GM12878 (cell line): ENCODE measurements around the gene WDR64. TPM values are rescaled to one million over a fixed set of nuclear protein-coding genes. Genes with fewer than 3 reads are reported as not detected.

Source experiments
- ATAC-seq: fragments of 200-7000 bp; cut with Tn5 transposase; 3 replicates; pipeline ENCODE4 v1.9.1; 2020; ENCODE audit warnings: mild to moderate bottlenecking, moderate library complexity
- BruUV-seq: library from RNA; stranded (reverse); fragments of 400-500 nt; replicated peaks from 2 replicates; lab custom pipeline; 2021; lab: Mats Ljungman, UMichigan
- CTCF ChIA-PET: fragments of 300-600 bp; sonication (Branson Sonifier 250); formaldehyde crosslinking; extraction: SDS; loops from one replicate; lab custom pipeline; 2021; ENCODE audit warnings: inconsistent platforms; lab: Yijun Ruan, JAX
- POLR2A ChIA-PET: fragments of 350-600 bp; formaldehyde crosslinking; extraction: SDS; loops from one replicate; lab custom pipeline; 2021; ENCODE audit warnings: inconsistent platforms; lab: Charles Lee
- RAD21 ChIA-PET: fragments of 300-600 bp; sonication (Branson Sonifier 250); formaldehyde crosslinking; loops from one replicate; lab custom pipeline; 2023; ENCODE audit warnings: antibody characterized with exemption; ENCODE audit not compliant: unreplicated experiment; lab: Charles Lee
- SMC1A ChIA-PET: fragments of 300-600 bp; sonication (Branson Sonifier 250); formaldehyde crosslinking; loops from one replicate; lab custom pipeline; 2023; ENCODE audit not compliant: unreplicated experiment, uncharacterized antibody; lab: Charles Lee
- DNase-seq: peaks from one replicate; pipeline ENCODE4 v3.0.0-alpha.2; 2011; ENCODE audit warnings: low read depth, low spot score
- FAIRE-seq: peaks from 3 replicates; lab custom pipeline; 2011; peaks lifted over from hg19 to GRCh38; lab: Jason Lieb, UNC
- H2AFZ ChIP-seq: 2 replicates; pipeline ENCODE4 v1.6.0; 2011; ENCODE audit warnings: low read depth, low read length, control low read depth; ENCODE audit not compliant: control insufficient read depth
- H3K27ac ChIP-seq: 2 replicates; pipeline ENCODE4 v1.5.1; 2011; ENCODE audit warnings: control low read depth; ENCODE audit not compliant: control insufficient read depth, insufficient read depth
- H3K27me3 ChIP-seq, 2 experiments: replicated peaks in 1 of 2; 2 replicates each; pipeline versions ENCODE4 v1.6.0 to v1.6.1; 2011; ENCODE audit warnings: low read length in 1 of 2; ENCODE audit not compliant: control insufficient read depth in 2 of 2, insufficient read depth in 2 of 2
- H3K36me3 ChIP-seq, 2 experiments: 2 replicates each; pipeline ENCODE4 v1.5.1; 2011; ENCODE audit warnings: low read length in 1 of 2; ENCODE audit not compliant: control insufficient read depth in 2 of 2, insufficient read depth in 2 of 2
- H3K4me1 ChIP-seq: 2 replicates; pipeline ENCODE4 v1.6.1; 2011; ENCODE audit warnings: mild to moderate bottlenecking, low read length, moderate library complexity, mixed read lengths; ENCODE audit not compliant: control insufficient read depth, insufficient read depth
- H3K4me2 ChIP-seq: 2 replicates; pipeline ENCODE4 v1.6.0; 2011; ENCODE audit warnings: control low read depth; ENCODE audit not compliant: control insufficient read depth, insufficient read depth
- H3K4me3 ChIP-seq: fragments of 200-600 bp; sonication (generic); 2 replicates; pipeline ENCODE4 v1.5.1; 2016
- H3K79me2 ChIP-seq: 2 replicates; pipeline ENCODE4 v1.6.0; 2011; ENCODE audit warnings: low read length; ENCODE audit not compliant: control insufficient read depth, insufficient read depth
- H3K9ac ChIP-seq: 2 replicates; pipeline ENCODE4 v1.8.0; 2011; ENCODE audit warnings: low read length, control low read depth, mixed read lengths; ENCODE audit not compliant: control insufficient read depth, insufficient read depth
- H3K9me3 ChIP-seq: replicated peaks from 3 replicates; pipeline ENCODE4 v1.5.1; 2011; ENCODE audit warnings: mild to moderate bottlenecking, low read length; ENCODE audit not compliant: control insufficient read depth, insufficient read depth
- H4K20me1 ChIP-seq: 2 replicates; pipeline ENCODE4 v1.6.0; 2011; ENCODE audit not compliant: control insufficient read depth, insufficient read depth
- ASH2L ChIP-seq: fragments of 300-600, 200-600 bp; sonication (generic); IDR thresholded peaks from 2 replicates; pipeline ENCODE4 v1.6.1; 2017; ENCODE audit warnings: low read depth, mild to moderate bottlenecking, borderline replicate concordance
- BACH1 ChIP-seq: fragments of 450-650 bp; IDR thresholded peaks from 2 replicates; pipeline ENCODE4 v1.6.1; 2017; ENCODE audit warnings: mild to moderate bottlenecking, borderline replicate concordance
- EGR1 ChIP-seq, 2 experiments: IDR thresholded peaks; 1 replicate in 1 of 2; 2 replicates in 1 of 2; pipeline ENCODE4 v1.6.1; 2011 to 2012; ENCODE audit warnings: low read depth in 2 of 2, low read length in 2 of 2, borderline replicate concordance in 1 of 2, mild to moderate bottlenecking in 1 of 2, moderate library complexity in 1 of 2
- ESRRA ChIP-seq: IDR thresholded peaks from 2 replicates; pipeline ENCODE4 v1.6.1; 2012; ENCODE audit warnings: mild to moderate bottlenecking, low read length, improper control_type of control experiment
- EZH2 ChIP-seq: IDR thresholded peaks from 2 replicates; pipeline ENCODE4 v1.6.1; 2012; ENCODE audit warnings: low read depth, mild to moderate bottlenecking, control low read depth, inconsistent platforms, low read length, borderline replicate concordance; ENCODE audit not compliant: control insufficient read depth
- MTA2 ChIP-seq: fragments of 450-650 bp; IDR thresholded peaks from 2 replicates; pipeline ENCODE4 v1.6.1; 2016; ENCODE audit warnings: low read depth, mild to moderate bottlenecking, moderate library complexity
- NR2C1 ChIP-seq: fragments of 450-650 bp; IDR thresholded peaks from 2 replicates; pipeline ENCODE4 v1.6.1; 2017; ENCODE audit warnings: antibody characterized with exemption, mild to moderate bottlenecking, moderate library complexity
- PAX5 ChIP-seq: IDR thresholded peaks from 2 replicates; pipeline ENCODE4 v1.6.1; 2011; ENCODE audit warnings: low read depth, low read length, borderline replicate concordance
- SMAD5 ChIP-seq: IDR thresholded peaks from 2 replicates; pipeline ENCODE4 v1.6.1; 2016; ENCODE audit warnings: antibody characterized with exemption, low read depth
- STAT1 ChIP-seq: fragments of 450-650 bp; conservative IDR thresholded peaks from 2 replicates; pipeline ENCODE4 v1.6.1; 2014; ENCODE audit warnings: antibody characterized with exemption, mild to moderate bottlenecking
- TCF12 ChIP-seq: IDR thresholded peaks from 2 replicates; pipeline ENCODE4 v1.6.1; 2011; ENCODE audit warnings: low read depth, mild to moderate bottlenecking, low read length
- USF2 ChIP-seq: IDR thresholded peaks from 2 replicates; pipeline ENCODE4 v1.6.1; 2011; ENCODE audit warnings: low read depth, low read length, improper control_type of control experiment, borderline replicate concordance
- ZBTB4 ChIP-seq: fragments of 450-650 bp; formaldehyde crosslinking; IDR thresholded peaks from 2 replicates; pipeline ENCODE4 v1.4.0; 2022; ENCODE audit warnings: mild to moderate bottlenecking, moderate library complexity
- ZSCAN29 ChIP-seq: fragments of 450-650 bp; IDR thresholded peaks from 2 replicates; pipeline ENCODE4 v1.6.1; 2017; ENCODE audit warnings: mild to moderate bottlenecking, moderate library complexity
- WGBS: methylation state at CpG from one replicate; pipeline ENCODE4 v1.1.6; 2016; ENCODE audit warnings: low lambda C conversion rate; ENCODE audit not compliant: insufficient replicate concordance, insufficient coverage; ENCODE audit errors: missing lambda C conversion rate; 5-methylcytosine and 5-hydroxymethylcytosine counted together
- in situ Hi-C: fragments of 300-500 bp; cut with MboI; formaldehyde crosslinking; loops from 9 replicates; pipeline ENCODE4 v1.14.3; 2018; ENCODE audit warnings: mixed read lengths
- intact Hi-C: fragments of 100-400 bp; cut with micrococcal nuclease; formaldehyde crosslinking; loops from one replicate; pipeline ENCODE4 v1.14.2; 2022; ENCODE audit not compliant: unreplicated experiment
- polyA plus RNA-seq, 11 experiments: library from polyadenylated mRNA; depleted of rRNA in 4 of 11; unstranded in 6 of 11; stranded (reverse) in 5 of 11; fragments of >200 nt; fragmentation: Nextera tagmentation in 4 of 11; fragmentation: Illumina TruSeq in 1 of 11; extraction: Ambion mirVana in 4 of 11; extraction: Trizol in 1 of 11; gene quantifications; 1 replicate in 1 of 11; 2 replicates in 10 of 11; pipeline versions ENCODE4 v1.2.1 to v1.2.3, GENCODE V29; 2011 to 2016; ENCODE audit warnings: inconsistent platforms in 2 of 11, missing spikeins in 2 of 11, low read depth in 1 of 11
- total RNA-seq, 4 experiments: library from RNA; depleted of rRNA in 3 of 4; stranded (reverse); fragments of >200 nt in 3 of 4; fragmentation: Illumina TruSeq in 1 of 4; extraction: Trizol in 1 of 4; gene quantifications; 2 replicates each; pipeline versions ENCODE4 v1.2.1 to v1.2.3, GENCODE V29; 2013 to 2021
- TF ChIP-seq, protein P1 (sequence below): fragments of 450-650 bp; IDR thresholded peaks from 2 replicates; pipeline ENCODE4 v1.6.1; 2016; ENCODE audit warnings: mild to moderate bottlenecking
- TF ChIP-seq, protein P2 (sequence below): fragments of 450-650 bp; conservative IDR thresholded peaks from 2 replicates; pipeline ENCODE4 v1.6.1; 2017; ENCODE audit warnings: mild to moderate bottlenecking, moderate library complexity

Gene WDR64
- total and polyA plus RNA-seq, 10 of the 15 experiments (the other 5 are each of a cell fraction or from before 2014, with no cell fraction given) = 0.01 TPM; not detected in 9

GRCh38 chr1:241614572-241614971, 37.5 kb upstream of the WDR64 start:
- no TSS peak for BruUV-seq
- no peak overlapping the region for H3K4me3 ChIP-seq
- no peak overlapping the region for H3K9ac ChIP-seq
- TF ChIP-seq PAX5 = no peak
- no peak for TF ChIP-seq NR2C1
- TF ChIP-seq ZSCAN29 = no peak
- no peak for TF ChIP-seq ZBTB4 (CRISPR knock-in tag)
- no peak for TF ChIP-seq EZH2
- no peak for TF ChIP-seq STAT1
- TF ChIP-seq, protein P1, sequence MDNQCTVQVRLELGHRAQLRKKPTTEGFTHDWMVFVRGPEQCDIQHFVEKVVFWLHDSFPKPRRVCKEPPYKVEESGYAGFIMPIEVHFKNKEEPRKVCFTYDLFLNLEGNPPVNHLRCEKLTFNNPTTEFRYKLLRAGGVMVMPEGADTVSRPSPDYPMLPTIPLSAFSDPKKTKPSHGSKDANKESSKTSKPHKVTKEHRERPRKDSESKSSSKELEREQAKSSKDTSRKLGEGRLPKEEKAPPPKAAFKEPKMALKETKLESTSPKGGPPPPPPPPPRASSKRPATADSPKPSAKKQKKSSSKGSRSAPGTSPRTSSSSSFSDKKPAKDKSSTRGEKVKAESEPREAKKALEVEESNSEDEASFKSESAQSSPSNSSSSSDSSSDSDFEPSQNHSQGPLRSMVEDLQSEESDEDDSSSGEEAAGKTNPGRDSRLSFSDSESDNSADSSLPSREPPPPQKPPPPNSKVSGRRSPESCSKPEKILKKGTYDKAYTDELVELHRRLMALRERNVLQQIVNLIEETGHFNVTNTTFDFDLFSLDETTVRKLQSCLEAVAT = no peak
- TF ChIP-seq ESRRA = no peak
- no peak for TF ChIP-seq TCF12
- no peak for TF ChIP-seq SMAD5
- TF ChIP-seq BACH1 = no peak
- TF ChIP-seq, protein P2, sequence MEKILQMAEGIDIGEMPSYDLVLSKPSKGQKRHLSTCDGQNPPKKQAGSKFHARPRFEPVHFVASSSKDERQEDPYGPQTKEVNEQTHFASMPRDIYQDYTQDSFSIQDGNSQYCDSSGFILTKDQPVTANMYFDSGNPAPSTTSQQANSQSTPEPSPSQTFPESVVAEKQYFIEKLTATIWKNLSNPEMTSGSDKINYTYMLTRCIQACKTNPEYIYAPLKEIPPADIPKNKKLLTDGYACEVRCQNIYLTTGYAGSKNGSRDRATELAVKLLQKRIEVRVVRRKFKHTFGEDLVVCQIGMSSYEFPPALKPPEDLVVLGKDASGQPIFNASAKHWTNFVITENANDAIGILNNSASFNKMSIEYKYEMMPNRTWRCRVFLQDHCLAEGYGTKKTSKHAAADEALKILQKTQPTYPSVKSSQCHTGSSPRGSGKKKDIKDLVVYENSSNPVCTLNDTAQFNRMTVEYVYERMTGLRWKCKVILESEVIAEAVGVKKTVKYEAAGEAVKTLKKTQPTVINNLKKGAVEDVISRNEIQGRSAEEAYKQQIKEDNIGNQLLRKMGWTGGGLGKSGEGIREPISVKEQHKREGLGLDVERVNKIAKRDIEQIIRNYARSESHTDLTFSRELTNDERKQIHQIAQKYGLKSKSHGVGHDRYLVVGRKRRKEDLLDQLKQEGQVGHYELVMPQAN = no peak
- TF ChIP-seq MTA2 = no peak
- no peak for TF ChIP-seq EGR1 (IDR thresholded peaks at IDR 0.05; ENCODE audit: borderline replicate concordance in 1 of 2, low read depth in 2 of 2, low read length in 2 of 2)
- TF ChIP-seq ASH2L = no peak
- no peak for TF ChIP-seq USF2
- TF ChIP-seq, all 136 proteins: peak for 0
- 91% methylated on average over 4 of the region's 4 CpGs for WGBS
- H3K4me1 ChIP-seq = no peaks in the 10 kb centered on the region
- ChIA-PET POLR2A (no interaction called here), RAD21 (no interaction called here), CTCF (no interaction called here), SMC1A (interaction anchor here (1.2 to 1.3 kb wide), 2 partner anchors 65 to 82 kb away, joined by 3 read pairs; partner anchors contain the start of gene KMO)
- no peaks in the 10 kb centered on the region for H3K79me2 ChIP-seq
- FAIRE-seq (no peak), ATAC-seq (no peak), DNase-seq (no peak)
- in situ Hi-C loops = loop anchor here (5.0 to 10.0 kb wide), 2 partner anchors 228 to 380 kb away; partner anchors contain the start of gene MAP1LC3C
- no peaks in the 10 kb centered on the region for H3K27me3 ChIP-seq
- H3K9me3 ChIP-seq = no peaks in the 10 kb centered on the region
- H4K20me1 ChIP-seq = no peaks in the 10 kb centered on the region
- H3K27ac ChIP-seq = no peak overlapping the region
- H2AFZ ChIP-seq = no peak overlapping the region
- no peaks in the 10 kb centered on the region for H3K36me3 ChIP-seq
- no peak overlapping the region for H3K4me2 ChIP-seq
- intact Hi-C loops = loop anchor here (5.0 to 10.0 kb wide), 4 partner anchors 82 to 880 kb away; partner anchors contain the start of genes KMO and MAP1LC3C
